GM23338 (cell line): ENCODE measurements around the gene EXOC3L4. TPM values are rescaled to one million over a fixed set of nuclear protein-coding genes. Genes with fewer than 3 reads are reported as not detected.

Experiments used
- ATAC-seq: fragments of 200-7000 bp; cut with Tn5 transposase; 3 replicates; pipeline ENCODE4 v1.9.1; 2020
- DNase-seq: peaks from one replicate; pipeline ENCODE4 v3.0.0-alpha.2; 2015; ENCODE audit warnings: low spot score
- H2AFZ ChIP-seq: fragments of 200-600 bp; sonication (generic); 2 replicates; pipeline ENCODE4 v1.8.0; 2016; ENCODE audit warnings: antibody characterized with exemption, mild to moderate bottlenecking, moderate library complexity
- H3F3A ChIP-seq: fragments of 200-600 bp; sonication (generic); replicated peaks from 2 replicates; pipeline ENCODE4 v1.8.0; 2017; ENCODE audit warnings: antibody characterized with exemption, mixed run types, low read depth
- H3K27ac ChIP-seq: fragments of 200-600 bp; sonication (generic); 2 replicates; pipeline ENCODE4 v1.6.1; 2016; ENCODE audit warnings: low read depth
- H3K27me3 ChIP-seq: fragments of 200-600 bp; sonication (generic); 2 replicates; pipeline ENCODE4 v1.8.0; 2016; ENCODE audit warnings: mild to moderate bottlenecking, mixed run types, moderate library complexity; ENCODE audit not compliant: insufficient read depth
- H3K36me3 ChIP-seq: fragments of 200-600 bp; sonication (generic); 2 replicates; pipeline ENCODE4 v1.8.0; 2016; ENCODE audit warnings: mild to moderate bottlenecking; ENCODE audit not compliant: insufficient read depth
- H3K4me1 ChIP-seq: fragments of 200-600 bp; sonication (generic); 2 replicates; pipeline ENCODE4 v1.8.0; 2016; ENCODE audit warnings: mild to moderate bottlenecking, moderate library complexity; ENCODE audit not compliant: insufficient read depth
- H3K4me2 ChIP-seq: fragments of 200-600 bp; sonication (generic); 2 replicates; pipeline ENCODE4 v1.7.1; 2017; ENCODE audit warnings: mixed run types
- H3K4me3 ChIP-seq: fragments of 200-600 bp; sonication (generic); 2 replicates; pipeline ENCODE4 v1.6.1; 2016; ENCODE audit warnings: mixed run types
- H3K79me2 ChIP-seq: fragments of 200-600 bp; sonication (generic); replicated peaks from 2 replicates; pipeline ENCODE4 v1.8.0; 2017; ENCODE audit warnings: mild to moderate bottlenecking; ENCODE audit not compliant: insufficient read depth
- H3K9me2 ChIP-seq: fragments of 200-600 bp; sonication (generic); 2 replicates; pipeline ENCODE4 v1.8.0; 2017; ENCODE audit not compliant: insufficient read depth
- H4K20me1 ChIP-seq: fragments of 200-600 bp; sonication (generic); replicated peaks from 2 replicates; pipeline ENCODE4 v1.8.0; 2017; ENCODE audit warnings: mild to moderate bottlenecking; ENCODE audit not compliant: insufficient read depth
- H3K27ac Mint-ChIP-seq: 2 replicates; pipeline ENCODE4 v1.8.0; 2020; ENCODE audit warnings: inconsistent platforms, mild to moderate bottlenecking, moderate library complexity, mixed read lengths
- H3K27me3 Mint-ChIP-seq: 3 replicates; pipeline ENCODE4 v1.8.0; 2022; ENCODE audit warnings: low read depth, mild to moderate bottlenecking, moderate library complexity, mixed read lengths, inconsistent platforms; ENCODE audit not compliant: insufficient read depth, poor library complexity
- H3K36me3 Mint-ChIP-seq: 3 replicates; pipeline ENCODE4 v1.8.0; 2021; ENCODE audit warnings: low read depth, mild to moderate bottlenecking, inconsistent platforms, moderate library complexity, mixed read lengths
- H3K4me1 Mint-ChIP-seq: 3 replicates; pipeline ENCODE4 v1.8.0; 2020; ENCODE audit warnings: mild to moderate bottlenecking, inconsistent platforms, mixed read lengths
- H3K4me3 Mint-ChIP-seq: 3 replicates; pipeline ENCODE4 v1.8.0; 2021; ENCODE audit warnings: moderate library complexity, mild to moderate bottlenecking, inconsistent platforms, mixed read lengths
- H3K9me3 Mint-ChIP-seq: 3 replicates; pipeline ENCODE4 v1.8.0; 2020; ENCODE audit warnings: moderate library complexity, mild to moderate bottlenecking, inconsistent platforms, mixed read lengths
- CREB1 ChIP-seq: fragments of 250-450 bp; sonication (Bioruptor Pico); IDR thresholded peaks from 2 replicates; pipeline ENCODE4 v1.5.0; 2020; ENCODE audit warnings: low read depth, mild to moderate bottlenecking, moderate library complexity
- EZH2 ChIP-seq: fragments of 200-600 bp; sonication (generic); IDR thresholded peaks from one replicate; pipeline ENCODE4 v1.8.0; 2017; ENCODE audit warnings: antibody characterized with exemption, mild to moderate bottlenecking, low read depth; ENCODE audit not compliant: unreplicated experiment
- EZH2phosphoT487 ChIP-seq: fragments of 200-600 bp; sonication (generic); IDR thresholded peaks from one replicate; pipeline ENCODE4 v1.8.1; 2018; ENCODE audit warnings: antibody characterized with exemption; ENCODE audit not compliant: unreplicated experiment
- JUNB ChIP-seq: IDR thresholded peaks from one replicate; pipeline ENCODE4 v1.6.1; 2016; ENCODE audit warnings: antibody characterized with exemption; ENCODE audit not compliant: unreplicated experiment
- NANOG ChIP-seq: IDR thresholded peaks from 2 replicates; pipeline ENCODE4 v1.6.1; 2016; ENCODE audit warnings: antibody characterized with exemption, borderline replicate concordance
- POLR2AphosphoS5 ChIP-seq: IDR thresholded peaks from 2 replicates; pipeline ENCODE4 v1.6.1; 2016; ENCODE audit warnings: antibody characterized with exemption, low read depth
- STAT1 ChIP-seq: IDR thresholded peaks from one replicate; pipeline ENCODE4 v1.6.1; 2016; ENCODE audit warnings: antibody characterized with exemption; ENCODE audit not compliant: unreplicated experiment
- ZNF114 ChIP-seq: fragments of 250-450 bp; sonication (Bioruptor Pico); IDR thresholded peaks from 2 replicates; pipeline ENCODE4 v1.5.0; 2020; ENCODE audit warnings: mild to moderate bottlenecking, moderate library complexity
- ZNF331 ChIP-seq: fragments of 250-450 bp; sonication (Bioruptor Pico); IDR thresholded peaks from 2 replicates; pipeline ENCODE4 v1.5.0; 2020; ENCODE audit warnings: low read depth, mild to moderate bottlenecking, moderate library complexity
- polyA plus RNA-seq: library from polyadenylated mRNA; unstranded; fragments of >200 nt; fragmentation: Nextera tagmentation; extraction: Ambion mirVana; gene quantifications from 2 replicates; pipeline ENCODE4 v1.2.1, GENCODE V29; 2016
- total RNA-seq: library from RNA; depleted of rRNA; stranded (reverse); fragments of >200 nt; shearing (Covaris generic); gene quantifications from 2 replicates; pipeline ENCODE4 v1.2.3, GENCODE V29; 2014
- TF ChIP-seq, protein P1 (sequence below): IDR thresholded peaks from one replicate; pipeline ENCODE4 v1.6.1; 2018; ENCODE audit warnings: antibody characterized with exemption; ENCODE audit not compliant: unreplicated experiment
- TF ChIP-seq, protein P2 (sequence below): fragments of 250-450 bp; sonication (Bioruptor Pico); IDR thresholded peaks from 2 replicates; pipeline ENCODE4 v1.5.0; 2020; ENCODE audit warnings: mild to moderate bottlenecking, moderate library complexity
- TF ChIP-seq, protein P3 (sequence below), 2 experiments: fragments of 200-600 bp in 1 of 2; sonication (generic) in 1 of 2; conservative IDR thresholded peaks; 2 replicates each; pipeline versions ENCODE4 v1.5.1 to v1.6.1; 2016 to 2017; ENCODE audit warnings: antibody characterized with exemption in 2 of 2, low read depth in 2 of 2, mild to moderate bottlenecking in 2 of 2, moderate library complexity in 1 of 2
- TF ChIP-seq, protein P4 (sequence below): IDR thresholded peaks from 2 replicates; pipeline ENCODE4 v1.6.1; 2016; ENCODE audit warnings: antibody characterized with exemption

EXOC3L4 gene
- total and polyA plus RNA-seq, 2 experiments from 2014 or later: not detected

DNA sequence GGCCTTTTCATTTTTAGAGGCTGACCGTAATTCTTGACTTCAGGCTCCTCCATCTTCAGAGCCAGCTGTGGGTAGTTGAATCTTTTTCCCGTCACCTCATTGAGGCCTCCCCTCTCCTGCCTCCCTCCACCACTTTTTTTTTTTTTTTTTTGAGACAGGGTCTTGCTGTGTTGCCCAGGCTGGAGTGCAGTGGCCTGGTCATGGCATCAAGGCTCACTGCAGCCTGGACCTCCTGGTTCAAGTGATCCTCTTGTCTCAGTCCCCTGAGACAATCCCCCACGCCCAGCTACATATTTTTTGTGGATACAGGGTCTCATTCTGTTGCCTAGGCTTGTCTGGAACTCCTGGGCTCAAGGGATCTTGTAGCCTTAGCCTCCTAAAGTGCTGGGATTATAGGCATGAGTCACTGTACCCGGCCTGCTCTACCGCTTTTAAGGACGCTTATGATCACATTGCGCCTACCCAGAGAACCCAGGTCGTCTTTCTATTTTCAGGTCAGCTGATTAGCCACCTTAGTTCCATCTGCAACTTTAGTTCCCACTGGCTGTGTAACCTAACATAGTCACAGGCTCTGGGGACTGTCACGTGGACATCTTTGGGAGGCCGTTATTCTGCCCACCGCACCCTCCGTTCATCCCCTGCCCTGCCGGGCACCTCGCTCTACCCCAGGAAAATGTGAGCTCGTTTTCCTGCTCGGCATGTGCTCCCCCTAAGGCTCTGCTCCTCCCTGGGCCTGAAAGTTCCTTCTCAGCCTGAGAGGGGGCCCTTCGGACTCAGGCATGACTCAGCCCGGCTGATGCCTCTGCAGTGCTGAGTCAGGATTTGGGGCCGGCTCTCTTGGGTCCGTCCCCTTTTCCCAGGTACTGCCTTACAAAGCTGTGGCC, 42.1 kb downstream of the EXOC3L4 start:
- H3F3A ChIP-seq: 0 out of 2 replicates have a peak, but pooled peaks cover 2% of the 10 kb centered on the region
- no peaks in the 10 kb centered on the region for H4K20me1 ChIP-seq
- peaks cover 32% of the 10 kb centered on the region for H3K27me3 ChIP-seq
- DNase-seq (peak; percentile 84), ATAC-seq (peak; percentile 41)
- no peaks in the 10 kb centered on the region for H3K79me2 ChIP-seq
- Mint-ChIP-seq H3K27ac (peak overlapping the region; percentile 85), H3K9me3 (no peaks in the 10 kb centered on the region; the same call in 2 of the 3 replicates), H3K4me1 (peaks cover 33% of the 10 kb centered on the region), H3K4me3 (peak overlapping the region; percentile 10; the same call in 1 of the 3 replicates), H3K27me3 (peaks cover 29% of the 10 kb centered on the region), H3K36me3 (peaks cover 6% of the 10 kb centered on the region; the same call in 1 of the 3 replicates)
- H3K4me2 ChIP-seq: no peak overlapping the region
- H3K36me3 ChIP-seq: no peaks in the 10 kb centered on the region
- TF ChIP-seq, protein P1, sequence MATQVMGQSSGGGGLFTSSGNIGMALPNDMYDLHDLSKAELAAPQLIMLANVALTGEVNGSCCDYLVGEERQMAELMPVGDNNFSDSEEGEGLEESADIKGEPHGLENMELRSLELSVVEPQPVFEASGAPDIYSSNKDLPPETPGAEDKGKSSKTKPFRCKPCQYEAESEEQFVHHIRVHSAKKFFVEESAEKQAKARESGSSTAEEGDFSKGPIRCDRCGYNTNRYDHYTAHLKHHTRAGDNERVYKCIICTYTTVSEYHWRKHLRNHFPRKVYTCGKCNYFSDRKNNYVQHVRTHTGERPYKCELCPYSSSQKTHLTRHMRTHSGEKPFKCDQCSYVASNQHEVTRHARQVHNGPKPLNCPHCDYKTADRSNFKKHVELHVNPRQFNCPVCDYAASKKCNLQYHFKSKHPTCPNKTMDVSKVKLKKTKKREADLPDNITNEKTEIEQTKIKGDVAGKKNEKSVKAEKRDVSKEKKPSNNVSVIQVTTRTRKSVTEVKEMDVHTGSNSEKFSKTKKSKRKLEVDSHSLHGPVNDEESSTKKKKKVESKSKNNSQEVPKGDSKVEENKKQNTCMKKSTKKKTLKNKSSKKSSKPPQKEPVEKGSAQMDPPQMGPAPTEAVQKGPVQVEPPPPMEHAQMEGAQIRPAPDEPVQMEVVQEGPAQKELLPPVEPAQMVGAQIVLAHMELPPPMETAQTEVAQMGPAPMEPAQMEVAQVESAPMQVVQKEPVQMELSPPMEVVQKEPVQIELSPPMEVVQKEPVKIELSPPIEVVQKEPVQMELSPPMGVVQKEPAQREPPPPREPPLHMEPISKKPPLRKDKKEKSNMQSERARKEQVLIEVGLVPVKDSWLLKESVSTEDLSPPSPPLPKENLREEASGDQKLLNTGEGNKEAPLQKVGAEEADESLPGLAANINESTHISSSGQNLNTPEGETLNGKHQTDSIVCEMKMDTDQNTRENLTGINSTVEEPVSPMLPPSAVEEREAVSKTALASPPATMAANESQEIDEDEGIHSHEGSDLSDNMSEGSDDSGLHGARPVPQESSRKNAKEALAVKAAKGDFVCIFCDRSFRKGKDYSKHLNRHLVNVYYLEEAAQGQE: no peak
- TF ChIP-seq NANOG (no peak), JUNB (no peak), ZNF331 (no peak), ZNF114 (CRISPR knock-in tag) (no peak), EZH2phosphoT487 (no peak), POLR2AphosphoS5 (no peak), CREB1 (CRISPR knock-in tag) (no peak), EZH2 (no peak), STAT1 (no peak)
- TF ChIP-seq, protein P2, sequence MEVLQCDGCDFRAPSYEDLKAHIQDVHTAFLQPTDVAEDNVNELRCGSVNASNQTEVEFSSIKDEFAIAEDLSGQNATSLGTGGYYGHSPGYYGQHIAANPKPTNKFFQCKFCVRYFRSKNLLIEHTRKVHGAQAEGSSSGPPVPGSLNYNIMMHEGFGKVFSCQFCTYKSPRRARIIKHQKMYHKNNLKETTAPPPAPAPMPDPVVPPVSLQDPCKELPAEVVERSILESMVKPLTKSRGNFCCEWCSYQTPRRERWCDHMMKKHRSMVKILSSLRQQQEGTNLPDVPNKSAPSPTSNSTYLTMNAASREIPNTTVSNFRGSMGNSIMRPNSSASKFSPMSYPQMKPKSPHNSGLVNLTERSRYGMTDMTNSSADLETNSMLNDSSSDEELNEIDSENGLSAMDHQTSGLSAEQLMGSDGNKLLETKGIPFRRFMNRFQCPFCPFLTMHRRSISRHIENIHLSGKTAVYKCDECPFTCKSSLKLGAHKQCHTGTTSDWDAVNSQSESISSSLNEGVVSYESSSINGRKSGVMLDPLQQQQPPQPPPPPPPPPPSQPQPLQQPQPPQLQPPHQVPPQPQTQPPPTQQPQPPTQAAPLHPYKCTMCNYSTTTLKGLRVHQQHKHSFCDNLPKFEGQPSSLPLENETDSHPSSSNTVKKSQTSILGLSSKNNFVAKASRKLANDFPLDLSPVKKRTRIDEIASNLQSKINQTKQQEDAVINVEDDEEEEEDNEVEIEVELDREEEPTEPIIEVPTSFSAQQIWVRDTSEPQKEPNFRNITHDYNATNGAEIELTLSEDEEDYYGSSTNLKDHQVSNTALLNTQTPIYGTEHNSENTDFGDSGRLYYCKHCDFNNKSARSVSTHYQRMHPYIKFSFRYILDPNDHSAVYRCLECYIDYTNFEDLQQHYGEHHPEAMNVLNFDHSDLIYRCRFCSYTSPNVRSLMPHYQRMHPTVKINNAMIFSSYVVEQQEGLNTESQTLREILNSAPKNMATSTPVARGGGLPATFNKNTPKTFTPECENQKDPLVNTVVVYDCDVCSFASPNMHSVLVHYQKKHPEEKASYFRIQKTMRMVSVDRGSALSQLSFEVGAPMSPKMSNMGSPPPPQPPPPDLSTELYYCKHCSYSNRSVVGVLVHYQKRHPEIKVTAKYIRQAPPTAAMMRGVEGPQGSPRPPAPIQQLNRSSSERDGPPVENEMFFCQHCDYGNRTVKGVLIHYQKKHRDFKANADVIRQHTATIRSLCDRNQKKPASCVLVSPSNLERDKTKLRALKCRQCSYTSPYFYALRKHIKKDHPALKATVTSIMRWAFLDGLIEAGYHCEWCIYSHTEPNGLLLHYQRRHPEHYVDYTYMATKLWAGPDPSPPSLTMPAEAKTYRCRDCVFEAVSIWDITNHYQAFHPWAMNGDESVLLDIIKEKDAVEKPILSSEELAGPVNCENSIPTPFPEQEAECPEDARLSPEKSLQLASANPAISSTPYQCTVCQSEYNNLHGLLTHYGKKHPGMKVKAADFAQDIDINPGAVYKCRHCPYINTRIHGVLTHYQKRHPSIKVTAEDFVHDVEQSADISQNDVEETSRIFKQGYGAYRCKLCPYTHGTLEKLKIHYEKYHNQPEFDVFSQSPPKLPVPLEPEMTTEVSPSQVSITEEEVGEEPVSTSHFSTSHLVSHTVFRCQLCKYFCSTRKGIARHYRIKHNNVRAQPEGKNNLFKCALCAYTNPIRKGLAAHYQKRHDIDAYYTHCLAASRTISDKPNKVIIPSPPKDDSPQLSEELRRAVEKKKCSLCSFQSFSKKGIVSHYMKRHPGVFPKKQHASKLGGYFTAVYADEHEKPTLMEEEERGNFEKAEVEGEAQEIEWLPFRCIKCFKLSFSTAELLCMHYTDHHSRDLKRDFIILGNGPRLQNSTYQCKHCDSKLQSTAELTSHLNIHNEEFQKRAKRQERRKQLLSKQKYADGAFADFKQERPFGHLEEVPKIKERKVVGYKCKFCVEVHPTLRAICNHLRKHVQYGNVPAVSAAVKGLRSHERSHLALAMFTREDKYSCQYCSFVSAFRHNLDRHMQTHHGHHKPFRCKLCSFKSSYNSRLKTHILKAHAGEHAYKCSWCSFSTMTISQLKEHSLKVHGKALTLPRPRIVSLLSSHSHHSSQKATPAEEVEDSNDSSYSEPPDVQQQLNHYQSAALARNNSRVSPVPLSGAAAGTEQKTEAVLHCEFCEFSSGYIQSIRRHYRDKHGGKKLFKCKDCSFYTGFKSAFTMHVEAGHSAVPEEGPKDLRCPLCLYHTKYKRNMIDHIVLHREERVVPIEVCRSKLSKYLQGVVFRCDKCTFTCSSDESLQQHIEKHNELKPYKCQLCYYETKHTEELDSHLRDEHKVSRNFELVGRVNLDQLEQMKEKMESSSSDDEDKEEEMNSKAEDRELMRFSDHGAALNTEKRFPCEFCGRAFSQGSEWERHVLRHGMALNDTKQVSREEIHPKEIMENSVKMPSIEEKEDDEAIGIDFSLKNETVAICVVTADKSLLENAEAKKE: no peak
- TF ChIP-seq, protein P3, sequence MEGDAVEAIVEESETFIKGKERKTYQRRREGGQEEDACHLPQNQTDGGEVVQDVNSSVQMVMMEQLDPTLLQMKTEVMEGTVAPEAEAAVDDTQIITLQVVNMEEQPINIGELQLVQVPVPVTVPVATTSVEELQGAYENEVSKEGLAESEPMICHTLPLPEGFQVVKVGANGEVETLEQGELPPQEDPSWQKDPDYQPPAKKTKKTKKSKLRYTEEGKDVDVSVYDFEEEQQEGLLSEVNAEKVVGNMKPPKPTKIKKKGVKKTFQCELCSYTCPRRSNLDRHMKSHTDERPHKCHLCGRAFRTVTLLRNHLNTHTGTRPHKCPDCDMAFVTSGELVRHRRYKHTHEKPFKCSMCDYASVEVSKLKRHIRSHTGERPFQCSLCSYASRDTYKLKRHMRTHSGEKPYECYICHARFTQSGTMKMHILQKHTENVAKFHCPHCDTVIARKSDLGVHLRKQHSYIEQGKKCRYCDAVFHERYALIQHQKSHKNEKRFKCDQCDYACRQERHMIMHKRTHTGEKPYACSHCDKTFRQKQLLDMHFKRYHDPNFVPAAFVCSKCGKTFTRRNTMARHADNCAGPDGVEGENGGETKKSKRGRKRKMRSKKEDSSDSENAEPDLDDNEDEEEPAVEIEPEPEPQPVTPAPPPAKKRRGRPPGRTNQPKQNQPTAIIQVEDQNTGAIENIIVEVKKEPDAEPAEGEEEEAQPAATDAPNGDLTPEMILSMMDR (conservative IDR thresholded peaks at IDR 0.05; ENCODE audit: low read depth in 2 of 2): no peak
- TF ChIP-seq, protein P4, sequence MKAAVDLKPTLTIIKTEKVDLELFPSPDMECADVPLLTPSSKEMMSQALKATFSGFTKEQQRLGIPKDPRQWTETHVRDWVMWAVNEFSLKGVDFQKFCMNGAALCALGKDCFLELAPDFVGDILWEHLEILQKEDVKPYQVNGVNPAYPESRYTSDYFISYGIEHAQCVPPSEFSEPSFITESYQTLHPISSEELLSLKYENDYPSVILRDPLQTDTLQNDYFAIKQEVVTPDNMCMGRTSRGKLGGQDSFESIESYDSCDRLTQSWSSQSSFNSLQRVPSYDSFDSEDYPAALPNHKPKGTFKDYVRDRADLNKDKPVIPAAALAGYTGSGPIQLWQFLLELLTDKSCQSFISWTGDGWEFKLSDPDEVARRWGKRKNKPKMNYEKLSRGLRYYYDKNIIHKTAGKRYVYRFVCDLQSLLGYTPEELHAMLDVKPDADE: no peak
- peaks cover 16% of the 10 kb centered on the region for H3K4me1 ChIP-seq
- no peak overlapping the region for H2AFZ ChIP-seq
- peak overlapping the region; percentile 19; the same call in 1 of the 2 replicates for H3K27ac ChIP-seq
- no peak overlapping the region for H3K4me3 ChIP-seq
- H3K9me2 ChIP-seq: no peaks in the 10 kb centered on the region
